HG02981 (cell line): ENCODE data around the gene DNAJB5.
A peak's percentile ranks its signal among the peaks of the same experiment; 100 is the strongest.

Source experiments
- ATAC-seq: cut with Tn5 transposase; IDR thresholded peaks from one replicate; pipeline ENCODE4 v1.9.1; 2021; ENCODE audit warnings: mild to moderate bottlenecking, moderate library complexity; ENCODE audit not compliant: unreplicated experiment

Gene DNAJB5

DNA sequence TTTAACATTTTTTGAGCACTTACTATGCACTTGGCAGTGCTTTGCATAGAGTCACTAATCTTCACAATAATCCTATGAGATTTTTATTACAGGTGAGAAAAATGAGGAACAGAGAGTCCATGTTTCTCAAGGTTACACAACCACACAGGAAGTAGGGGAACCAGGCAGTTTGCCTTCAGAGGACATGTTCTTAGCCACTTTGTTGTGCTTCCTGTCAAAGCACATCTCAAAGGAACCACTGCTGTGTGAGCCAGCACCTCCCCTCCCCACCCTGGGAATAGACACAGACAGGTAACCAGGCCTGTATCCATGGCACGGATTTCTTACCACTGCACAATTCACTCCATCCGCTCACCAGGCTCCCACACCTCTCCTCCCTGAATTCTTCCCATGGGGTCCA is 6.3 kb upstream of the DNAJB5 start:
- peak; percentile 61 for ATAC-seq

DNA sequence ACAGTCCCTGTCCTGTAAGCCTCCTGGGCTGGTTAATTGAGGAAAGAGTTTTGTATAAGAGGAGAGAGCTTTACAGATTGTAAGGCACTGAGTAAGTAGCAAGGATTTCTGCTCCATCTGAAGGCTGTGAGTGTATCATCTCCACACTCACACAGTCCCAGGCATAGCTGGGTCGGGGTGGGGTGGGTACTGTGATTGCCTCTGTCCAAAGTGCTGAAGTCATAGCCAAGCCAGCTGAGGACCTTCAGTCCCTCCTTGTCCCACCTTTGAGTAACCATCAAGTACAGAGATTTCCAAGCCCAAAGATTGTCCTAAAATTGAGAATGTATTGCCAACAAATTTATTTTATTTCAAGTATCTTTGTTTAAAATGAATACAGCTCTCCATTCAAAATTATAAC is 5.5 kb upstream of the DNAJB5 start:
- no peak for ATAC-seq

DNA sequence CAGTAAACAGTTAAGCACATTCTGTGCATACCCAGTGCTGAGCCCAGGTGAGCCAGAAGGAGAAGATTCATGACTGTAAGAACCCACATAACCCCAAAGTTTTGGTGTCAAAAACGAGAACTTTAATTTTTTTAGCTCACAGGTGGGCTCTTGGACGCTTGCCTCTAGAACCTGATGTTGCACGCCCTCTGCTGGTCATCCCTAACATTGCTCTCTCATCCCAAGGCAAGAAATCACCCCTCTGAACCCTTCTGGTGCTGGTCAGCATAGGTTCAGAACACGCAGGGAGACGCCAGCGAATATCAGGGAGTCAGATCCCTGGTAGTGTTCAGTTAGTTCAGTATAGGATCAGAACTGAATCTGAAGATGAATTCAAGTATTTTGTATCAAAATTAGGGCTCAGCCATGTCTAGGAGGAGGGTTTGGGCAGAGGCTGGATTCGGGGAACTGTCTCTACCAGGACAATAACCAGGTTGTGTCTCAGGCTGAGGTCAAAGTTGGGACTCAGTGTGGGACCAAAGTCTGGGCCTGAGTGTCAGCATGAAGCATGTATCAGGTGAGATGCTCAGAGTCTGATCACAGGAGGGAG is 4.1 kb upstream of the DNAJB5 start:
- no peak for ATAC-seq

DNA sequence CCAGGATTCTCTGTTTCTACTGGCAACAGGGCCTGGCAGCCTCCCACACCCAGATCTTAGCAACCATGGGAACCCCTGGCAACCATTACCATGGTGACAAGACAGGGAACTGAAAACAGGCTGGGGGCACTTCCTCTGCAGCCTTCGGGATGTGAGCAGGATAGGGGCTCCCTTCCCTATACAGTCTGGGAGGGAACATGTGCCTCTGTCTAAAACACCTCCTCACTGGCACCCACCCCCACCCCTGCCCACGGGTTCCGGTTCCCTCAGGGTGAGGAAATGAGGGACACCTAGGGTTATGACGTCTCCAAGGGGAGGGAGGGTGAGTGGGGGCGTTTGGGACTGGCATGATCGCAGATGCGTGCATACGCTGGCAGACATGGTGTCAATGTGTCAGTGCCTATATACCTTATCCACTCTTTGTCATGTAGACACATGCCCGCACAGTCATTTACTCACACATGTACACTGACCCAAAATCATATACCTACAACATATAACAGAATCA is 3.0 kb upstream of the DNAJB5 start:
- ATAC-seq: no peak

DNA sequence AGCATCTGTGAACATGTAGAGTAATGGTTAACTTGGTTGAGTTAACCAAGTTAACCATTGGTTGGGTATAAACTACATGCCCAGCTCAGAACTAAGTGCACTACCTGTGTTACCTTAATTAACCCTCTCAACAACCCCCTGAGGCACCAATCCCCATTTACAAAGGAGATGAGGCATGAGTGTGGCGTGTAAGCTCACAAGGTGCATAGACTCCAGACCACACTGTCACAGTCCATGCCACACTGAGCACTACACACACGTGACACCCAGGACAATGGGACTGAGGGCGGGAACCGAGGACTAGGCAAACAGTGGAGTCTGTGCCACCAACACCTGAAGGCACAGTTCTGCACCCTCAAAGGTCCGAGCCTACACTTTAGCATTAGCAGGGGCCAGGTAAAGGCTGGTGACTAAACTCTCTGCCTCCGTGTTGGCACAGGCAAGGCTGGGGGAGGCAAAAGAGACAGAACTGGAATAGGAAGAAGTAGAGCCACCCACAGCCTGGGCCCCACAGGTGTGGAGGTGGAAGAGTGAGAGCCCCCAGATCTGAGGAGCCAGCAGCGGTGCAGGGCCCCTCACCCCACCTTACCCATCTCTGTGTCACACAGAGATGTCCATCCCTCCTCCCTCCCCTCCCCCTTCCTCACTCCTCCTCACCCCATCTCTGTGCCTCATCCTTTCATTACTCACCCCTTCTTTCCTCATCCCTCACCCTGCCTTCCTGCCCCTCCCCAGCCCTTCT is 2.2 kb upstream of the DNAJB5 start:
- ATAC-seq: no peak

DNA sequence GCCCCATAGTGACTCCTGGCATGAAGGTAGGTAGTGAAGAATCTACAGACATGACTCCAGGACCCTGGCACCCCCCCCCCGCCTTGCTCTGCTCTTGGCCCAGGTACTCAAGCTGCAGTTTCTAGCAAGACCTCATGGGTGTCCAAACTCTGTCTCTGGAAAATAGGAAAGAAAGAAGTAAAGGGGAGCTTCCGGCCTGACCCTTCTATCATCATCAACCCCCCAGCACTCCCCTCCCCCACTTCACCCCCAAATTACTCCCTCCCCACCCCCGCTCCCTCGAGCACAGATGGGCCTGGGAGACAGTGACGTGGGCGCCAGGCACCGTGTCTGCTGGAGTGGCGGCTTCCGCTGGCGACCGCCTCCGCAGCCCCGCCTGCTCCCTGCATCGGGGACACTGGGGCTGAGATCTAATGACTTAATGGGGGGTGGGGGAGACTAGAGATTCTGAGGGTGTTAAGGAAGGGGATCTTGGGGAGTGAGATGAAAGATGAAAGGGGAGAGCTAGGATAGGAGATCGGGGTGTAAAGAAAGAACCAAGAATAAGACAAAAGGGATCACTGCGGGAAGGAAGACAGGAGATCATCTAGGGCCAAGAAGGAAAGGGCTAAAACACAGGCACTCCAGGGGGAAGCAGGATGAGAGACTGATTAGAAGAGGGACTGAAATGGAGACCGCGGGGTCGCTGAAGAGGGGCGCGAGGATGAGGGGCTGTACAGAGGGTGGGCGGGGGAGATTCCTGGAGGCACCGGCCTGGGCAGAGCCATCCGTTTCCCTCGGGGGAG is 1.1 kb upstream of the DNAJB5 start:
- no peak for ATAC-seq

DNA sequence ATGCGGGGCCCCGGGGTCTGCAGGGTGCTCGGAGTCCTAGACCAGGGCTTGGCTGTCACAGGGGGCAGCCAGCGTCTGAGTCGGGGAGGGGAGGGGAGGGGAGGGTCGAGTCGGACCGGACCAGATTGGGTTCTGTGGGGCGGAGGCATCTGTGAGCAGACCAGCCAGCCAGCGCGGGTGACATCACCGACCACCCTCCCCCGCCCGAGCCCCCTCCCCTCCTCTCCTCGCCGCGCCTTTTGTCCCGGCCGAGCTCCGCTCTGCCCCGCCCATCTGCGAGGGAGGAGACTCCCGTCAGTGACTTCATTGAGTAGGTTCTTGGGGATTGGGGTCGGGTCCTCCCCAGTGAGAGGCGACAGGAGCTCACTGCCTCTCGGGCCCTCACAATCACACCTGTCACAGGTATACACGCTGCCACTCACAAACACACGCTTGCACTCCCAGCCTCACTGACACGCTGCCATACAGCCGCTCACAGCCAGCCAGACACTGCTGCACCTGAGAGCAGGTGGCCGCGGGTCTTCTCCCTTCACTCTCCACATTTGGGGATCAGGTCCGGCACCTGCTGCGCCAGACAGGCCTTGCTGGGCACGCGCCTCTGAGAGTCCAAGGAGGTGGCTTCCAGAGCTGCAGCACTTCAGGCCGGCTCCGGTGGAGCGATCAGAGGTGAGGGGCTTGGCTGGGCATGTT is 546 bp downstream of the DNAJB5 start:
- no peak for ATAC-seq

DNA sequence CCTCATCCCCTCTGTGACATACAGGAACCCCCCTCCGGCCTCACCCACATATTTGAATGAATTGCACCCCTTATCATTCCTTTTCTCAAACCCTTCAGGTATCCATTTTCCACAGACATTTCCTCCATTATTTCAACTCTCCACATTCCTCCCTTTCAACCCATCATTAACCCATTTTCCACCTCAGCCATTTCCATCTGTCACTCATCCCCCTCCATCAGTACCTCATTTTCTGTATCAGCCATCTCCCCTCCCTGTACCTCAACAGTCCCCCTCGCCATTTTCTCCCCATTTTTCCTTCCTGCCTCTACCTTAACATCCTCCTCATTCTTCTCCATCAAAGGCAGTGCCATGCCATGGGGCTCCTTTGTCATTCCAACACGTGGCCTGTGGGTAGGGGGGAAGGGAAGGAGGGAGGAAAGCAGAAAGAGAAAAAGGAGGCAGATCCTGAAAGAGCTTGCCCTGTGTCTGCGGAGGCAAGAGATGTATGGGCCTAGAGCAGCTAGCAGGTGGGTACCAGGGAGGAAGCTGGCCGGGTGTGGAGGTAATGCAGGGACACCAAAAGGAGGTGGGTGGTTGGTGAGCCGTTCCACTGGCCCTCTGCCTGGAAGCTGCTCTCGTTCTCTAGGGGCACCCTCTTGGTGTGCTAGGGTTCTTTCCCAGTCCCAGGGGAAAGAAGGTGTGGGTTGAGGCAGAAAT is 1.5 kb downstream of the DNAJB5 start:
- no peak for ATAC-seq

DNA sequence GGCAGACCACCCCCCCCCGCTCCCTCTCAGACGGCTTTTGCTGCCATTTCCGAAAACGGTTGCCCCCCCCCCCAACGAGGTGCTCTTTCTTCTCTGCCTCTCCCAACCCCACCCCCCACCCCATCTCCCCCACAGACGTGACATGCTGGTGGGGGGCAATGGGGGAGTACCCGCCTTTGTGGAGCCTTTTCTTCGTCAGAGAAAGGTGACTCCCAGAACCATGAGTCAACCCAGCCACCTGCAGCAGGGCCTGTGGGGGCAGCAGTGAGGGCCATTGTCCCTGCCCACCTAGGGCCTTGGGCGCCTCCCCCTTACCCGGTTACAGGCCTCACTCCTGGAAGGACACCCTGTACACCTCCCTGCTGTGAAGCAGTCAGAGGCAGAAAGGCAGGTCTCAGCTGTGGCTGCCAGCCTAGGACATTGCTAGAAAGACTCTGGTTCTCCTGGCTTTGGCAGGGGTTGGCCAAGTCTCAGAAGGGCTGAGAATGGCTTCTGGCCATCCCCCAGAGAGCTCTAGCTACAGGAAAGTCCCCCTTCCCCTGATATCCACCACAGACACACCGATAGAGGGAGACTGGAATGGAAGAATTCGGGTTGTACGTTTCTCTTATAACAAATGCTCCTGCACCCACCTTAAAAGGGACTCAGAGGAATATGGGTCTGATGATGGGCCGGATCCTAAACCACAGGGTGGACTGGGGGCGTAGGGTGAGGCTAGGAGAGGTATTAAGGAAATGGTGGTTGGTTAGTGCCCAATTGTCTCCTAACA is 2.2 kb downstream of the DNAJB5 start:
- no peak for ATAC-seq

DNA sequence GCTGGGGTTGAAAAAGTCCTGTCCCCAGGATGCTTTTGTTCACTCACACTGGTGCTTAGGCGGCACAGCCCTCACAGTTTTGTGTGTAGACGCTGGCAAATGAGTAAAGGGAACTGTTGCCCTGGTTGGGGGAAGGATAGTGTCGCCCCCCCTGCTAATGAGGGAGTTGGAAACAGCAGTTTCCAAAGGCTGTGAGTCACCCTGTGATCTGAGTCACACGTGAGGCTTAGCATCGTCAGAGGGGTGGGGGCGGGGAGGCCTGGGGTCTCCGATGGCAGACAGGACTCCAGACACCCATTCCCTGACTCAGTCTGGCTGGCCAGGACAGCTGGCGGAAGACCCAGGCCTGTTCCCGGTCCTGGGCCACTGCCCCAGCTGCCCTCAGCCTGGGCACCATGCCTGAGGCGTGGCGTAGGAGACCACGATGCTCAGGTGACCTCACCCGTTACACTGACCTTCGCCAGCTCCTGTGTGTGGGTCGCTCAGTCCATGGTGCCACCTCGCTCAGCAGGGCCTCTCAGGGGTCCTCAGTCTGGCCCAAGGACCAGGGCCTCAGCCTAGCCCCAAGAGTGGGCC is 2.9 kb downstream of the DNAJB5 start:
- no peak for ATAC-seq

DNA sequence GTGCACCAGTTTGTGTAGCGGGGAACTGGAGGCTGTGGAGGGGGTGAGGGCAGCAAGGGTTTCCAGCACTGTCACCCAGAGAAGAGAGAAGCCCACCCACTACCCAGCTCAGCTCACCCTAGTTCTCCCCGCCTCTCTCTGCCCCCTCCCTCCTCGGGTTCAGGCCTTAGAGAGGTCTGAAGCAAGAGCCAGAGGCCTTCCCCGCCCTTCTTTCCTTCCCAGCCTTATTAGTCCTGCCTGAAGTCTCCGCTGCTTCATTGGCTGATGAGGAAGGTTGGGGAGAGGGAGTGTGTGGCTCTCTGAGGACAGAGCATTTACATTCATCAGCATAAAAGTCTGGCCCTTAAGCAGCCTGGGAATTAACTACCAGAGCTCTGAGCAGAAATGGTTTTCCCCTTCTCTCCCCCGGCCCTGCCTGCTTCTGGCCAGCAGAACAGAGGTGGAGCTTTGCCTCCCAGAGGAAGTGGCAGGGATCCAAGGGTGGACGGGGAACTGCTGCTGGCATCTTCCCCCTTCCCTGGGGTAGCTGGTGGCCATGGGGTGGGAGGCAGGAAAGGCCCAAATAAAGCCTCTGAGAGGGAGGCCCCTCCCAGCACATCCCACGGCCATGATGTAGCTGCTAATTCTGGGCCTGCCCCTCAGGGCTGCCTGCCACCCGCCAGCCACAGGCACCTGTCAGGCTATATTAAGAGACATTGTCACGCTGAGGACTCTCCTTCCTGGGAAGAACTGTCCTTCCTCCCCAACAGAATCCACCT is 4.1 kb downstream of the DNAJB5 start:
- no peak for ATAC-seq

DNA sequence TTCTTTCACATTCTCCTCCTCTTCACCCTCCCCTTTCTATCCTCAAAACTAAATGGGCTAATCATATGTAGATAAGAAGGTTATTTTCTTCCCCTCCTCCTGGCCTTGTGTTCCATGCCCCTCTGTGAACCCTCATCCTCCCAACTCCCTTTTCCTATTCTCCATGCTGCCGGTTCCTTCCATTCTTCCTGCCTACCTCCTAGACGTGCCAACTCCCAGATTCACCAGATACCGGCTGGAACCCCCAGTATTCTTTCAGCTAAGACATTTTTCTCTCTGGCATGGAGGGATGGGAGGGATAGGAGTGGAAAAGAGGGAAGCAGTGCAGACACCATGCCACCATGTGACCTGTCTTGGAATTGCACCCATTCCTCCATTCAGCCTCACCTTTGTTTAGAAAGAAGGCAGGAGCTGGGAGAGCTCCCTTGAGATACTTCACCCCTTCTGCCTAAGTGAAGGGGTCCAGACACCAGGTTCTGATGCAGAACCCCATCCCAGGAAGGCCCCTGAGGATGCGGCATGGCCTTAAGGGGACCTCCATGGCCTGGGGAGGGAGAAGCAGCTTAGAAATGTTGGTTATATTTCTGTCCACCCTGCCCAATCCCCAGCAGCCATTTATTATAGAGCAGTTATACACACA is 4.8 kb downstream of the DNAJB5 start:
- ATAC-seq: no peak

DNA sequence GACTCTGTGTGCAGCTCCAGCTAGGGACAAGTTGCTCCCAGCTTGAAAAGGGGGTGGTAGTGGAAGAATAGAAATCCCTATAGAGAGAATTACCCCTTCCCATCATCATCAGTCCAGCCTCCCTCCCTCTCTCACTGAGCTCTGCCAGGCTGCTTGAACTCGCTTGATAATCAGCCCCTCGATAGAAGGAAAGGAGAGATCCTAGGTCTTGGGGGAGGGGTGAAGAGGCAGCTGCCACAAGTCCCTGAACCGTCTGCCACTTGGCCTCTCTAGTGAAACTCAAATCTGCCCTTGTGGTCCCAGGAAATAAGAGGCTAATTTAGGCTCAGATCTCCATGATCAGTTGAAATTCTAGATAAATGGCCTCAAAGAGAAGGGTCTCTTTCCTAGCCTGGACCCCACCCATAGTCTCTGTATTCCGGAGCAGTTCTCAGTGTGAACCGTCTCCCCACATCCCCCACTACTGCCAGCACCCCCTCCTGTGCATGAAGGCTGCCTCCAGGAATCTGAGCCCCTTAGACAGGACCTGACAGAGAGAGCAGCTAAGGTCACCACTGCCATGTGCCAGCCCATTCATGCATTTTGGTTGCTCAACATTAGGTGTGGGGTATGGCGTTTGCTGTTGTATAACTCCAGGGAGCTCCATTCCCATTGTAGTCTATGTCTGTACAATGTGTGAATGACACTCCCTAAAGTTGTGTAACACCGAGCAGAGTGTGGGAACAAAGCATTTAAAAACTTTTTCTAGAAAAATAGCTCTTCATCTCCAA is 5.5 kb downstream of the DNAJB5 start:
- no peak for ATAC-seq

DNA sequence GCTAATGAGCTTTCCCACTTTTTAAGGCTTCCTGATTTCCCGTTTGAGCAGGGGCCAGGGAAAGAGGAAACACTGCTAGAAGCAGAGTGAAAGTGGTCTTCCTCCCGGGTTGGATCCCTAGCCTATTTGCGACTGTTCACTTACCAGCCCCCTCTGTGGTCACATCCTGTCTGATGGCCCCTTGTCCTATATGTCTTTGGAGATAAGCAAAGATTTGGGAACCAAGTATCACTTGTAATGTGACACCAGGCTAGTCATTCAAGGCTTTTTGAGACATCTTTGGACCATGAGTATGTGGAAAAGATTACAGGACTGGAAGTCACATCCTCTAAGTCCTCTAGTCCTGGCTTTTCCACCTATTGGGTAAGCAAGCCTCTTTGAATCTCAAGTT is 6.1 kb downstream of the DNAJB5 start:
- no peak for ATAC-seq

DNA sequence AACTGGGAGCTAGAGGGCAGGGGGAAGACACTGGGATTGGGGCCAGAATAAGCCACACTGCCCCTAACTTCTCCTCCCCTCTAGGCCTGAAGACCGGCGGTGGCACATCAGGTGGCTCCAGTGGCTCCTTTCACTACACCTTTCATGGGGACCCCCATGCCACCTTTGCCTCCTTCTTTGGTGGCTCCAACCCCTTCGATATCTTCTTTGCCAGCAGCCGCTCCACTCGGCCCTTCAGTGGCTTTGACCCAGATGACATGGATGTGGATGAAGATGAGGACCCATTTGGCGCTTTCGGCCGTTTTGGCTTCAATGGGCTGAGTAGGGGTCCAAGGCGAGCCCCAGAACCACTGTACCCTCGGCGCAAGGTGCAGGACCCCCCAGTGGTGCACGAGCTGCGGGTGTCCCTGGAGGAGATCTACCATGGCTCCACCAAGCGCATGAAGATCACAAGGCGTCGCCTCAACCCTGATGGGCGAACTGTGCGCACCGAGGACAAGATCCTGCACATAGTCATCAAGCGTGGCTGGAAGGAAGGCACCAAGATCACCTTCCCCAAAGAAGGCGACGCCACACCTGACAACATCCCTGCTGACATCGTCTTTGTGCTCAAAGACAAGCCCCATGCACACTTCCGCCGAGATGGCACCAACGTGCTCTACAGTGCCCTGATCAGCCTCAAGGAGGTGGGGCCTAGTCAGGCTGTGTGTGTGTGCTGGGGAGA is 6.8 kb downstream of the DNAJB5 start:
- ATAC-seq: no peak

DNA sequence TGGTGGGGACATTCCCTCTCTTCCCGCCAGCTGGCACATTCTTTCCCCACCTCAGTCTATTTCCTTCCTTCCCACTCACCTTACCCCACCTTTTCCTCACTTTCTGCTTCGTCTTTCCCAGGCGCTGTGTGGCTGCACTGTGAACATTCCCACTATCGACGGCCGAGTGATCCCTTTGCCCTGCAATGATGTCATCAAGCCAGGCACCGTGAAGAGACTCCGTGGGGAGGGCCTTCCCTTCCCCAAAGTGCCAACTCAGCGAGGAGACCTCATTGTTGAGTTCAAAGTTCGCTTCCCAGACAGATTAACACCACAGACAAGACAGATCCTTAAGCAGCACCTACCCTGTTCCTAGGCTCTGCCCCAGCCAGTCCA is 7.3 kb downstream of the DNAJB5 start:
- ATAC-seq: no peak

DNA sequence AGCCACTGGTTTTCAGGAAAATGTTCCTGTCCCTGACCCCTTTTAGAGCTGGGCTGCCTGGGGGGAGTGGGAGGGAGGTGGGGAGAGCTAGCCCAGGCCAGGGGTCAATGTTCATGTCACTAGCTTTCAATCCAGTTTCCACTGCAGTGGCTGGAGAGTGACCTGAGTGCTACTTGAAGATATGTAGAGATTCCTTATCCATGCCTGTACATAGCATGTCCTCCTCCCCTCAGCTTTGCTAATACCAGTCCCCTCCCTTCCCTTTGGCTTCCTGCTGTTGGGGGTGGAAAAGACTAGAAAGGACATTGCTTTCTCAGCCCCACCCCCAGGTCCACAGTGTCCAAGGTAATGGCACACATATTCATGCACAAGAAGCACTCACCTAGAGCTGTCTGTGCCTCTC is 7.8 kb downstream of the DNAJB5 start:
- ATAC-seq: no peak
